ENCODE results near the gene TAF1C.

The TAF1C gene

DNA sequence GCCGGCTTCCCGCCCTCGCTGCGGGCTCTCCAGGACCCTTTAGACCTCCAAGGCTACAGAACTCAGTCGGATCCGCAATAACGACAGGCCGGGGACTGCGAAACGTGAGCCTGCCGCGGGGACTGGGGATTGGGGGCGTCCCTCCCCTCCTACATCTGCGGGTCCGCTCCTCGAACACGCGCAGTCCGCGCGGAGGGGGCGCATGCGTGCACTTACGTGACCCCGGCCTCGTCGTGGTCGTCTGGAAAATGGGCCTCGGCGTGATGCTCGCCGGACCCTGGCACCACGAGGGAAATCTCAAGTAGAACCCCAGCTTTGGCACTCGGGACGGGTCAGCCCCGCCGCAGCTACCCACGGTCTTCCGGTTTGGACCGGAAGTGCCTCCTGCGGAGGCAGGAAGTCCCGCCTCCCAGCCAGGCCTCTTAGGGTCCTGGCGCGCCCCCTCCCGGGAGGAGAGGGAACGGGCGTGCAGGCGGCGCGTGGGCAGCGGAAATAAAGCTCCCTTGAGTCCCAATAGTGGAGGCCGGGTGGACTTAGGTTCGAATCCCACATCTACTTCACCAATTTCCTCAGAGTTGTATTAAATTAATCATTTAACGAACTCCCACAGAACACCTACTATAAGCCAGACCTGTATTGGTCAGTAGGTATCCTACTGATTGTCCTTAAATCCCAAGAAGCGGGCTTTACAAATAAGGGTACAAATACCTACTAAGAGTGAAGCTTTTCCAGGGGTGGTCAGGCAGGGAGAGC lies at the start of gene TAF1C:
TAF1C (minus strand) TSS at position 373 of the 753 bp plus-strand sequence. CDS start 2,069 bp downstream, outside the sequence.
- peak; percentile 99 for TF ChIP-seq CTCF (IDR thresholded peaks at IDR 0.05)
- Histone ChIP-seq H3K9me3 (ENCODE audit: control insufficient read depth, low read length) (no peaks in the 10 kb centered on the region), H3K9ac (peak within 1 kb of the TSS; percentile 93), H3K4me3 (ENCODE audit: low read depth, low read length) (peak within 1 kb of the TSS; percentile 97), H3K4me2 (ENCODE audit: low read length) (peak within 1 kb of the TSS; percentile 99), H2AFZ (peak within 1 kb of the TSS; percentile 99), H3K27me3 (ENCODE audit: control insufficient read depth, insufficient read depth, low read length) (no peaks in the 10 kb centered on the region), H3K27ac (peak within 1 kb of the TSS; percentile 48), H3K79me2 (peaks cover 10% of the 10 kb centered on the region), H3K4me1 (peaks cover 6% of the 10 kb centered on the region), H3K36me3 (ENCODE audit: control insufficient read depth, insufficient read depth, low read length) (no peaks in the 10 kb centered on the region)

DNA sequence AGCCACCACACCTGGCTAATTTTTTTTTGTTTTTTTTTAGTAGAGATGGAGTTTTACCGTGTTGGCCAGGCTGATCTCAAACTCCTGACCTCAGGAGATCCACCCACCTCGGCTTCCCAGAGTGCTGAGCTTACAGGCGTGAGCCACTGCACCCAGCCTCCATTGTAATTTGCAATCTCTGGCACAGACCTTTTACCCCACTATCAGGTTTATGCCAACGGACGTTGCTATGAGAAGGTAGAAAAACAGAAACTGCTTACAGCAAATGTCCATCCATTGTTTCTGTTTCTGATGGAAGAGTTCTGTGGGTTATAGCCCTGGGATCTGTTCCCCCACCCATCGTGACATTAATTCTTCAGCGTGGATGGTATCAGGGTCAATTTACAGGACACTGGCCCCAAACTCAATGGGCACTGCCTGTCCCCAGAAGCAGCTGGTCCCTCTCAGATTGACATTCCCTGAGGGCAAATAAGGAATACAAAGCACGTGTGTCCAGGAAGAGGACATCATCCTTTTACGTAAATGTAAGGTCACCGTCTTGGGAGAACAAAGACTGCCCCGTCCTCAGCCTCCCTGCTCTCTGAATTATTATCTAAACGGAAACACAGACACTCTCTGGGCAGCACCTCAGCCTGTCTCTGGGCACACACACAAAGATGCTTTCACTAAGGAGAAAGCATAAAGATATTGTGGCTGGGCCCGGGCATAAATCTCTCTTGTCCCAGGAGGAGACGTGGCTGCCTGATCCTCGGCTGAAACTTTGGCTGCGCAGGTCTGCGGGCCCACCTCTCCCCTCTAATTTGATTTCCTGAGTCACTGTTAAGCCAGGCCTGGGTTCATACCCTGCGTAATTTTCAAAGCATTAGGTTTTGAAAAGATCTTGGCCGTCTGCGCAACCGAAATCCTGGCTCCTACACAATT lies 47.7 kb upstream of the TAF1C start:
- H3K4me2 ChIP-seq (ENCODE audit: low read length): no peak overlapping the region
- H3K9ac ChIP-seq: no peak overlapping the region
- no peaks in the 10 kb centered on the region for H3K27me3 ChIP-seq (ENCODE audit: control insufficient read depth, insufficient read depth, low read length)
- no peak overlapping the region for H3K4me3 ChIP-seq (ENCODE audit: low read depth, low read length)
- H3K4me1 ChIP-seq: no peaks in the 10 kb centered on the region
- no peaks in the 10 kb centered on the region for H3K9me3 ChIP-seq (ENCODE audit: control insufficient read depth, low read length)
- no peak for TF ChIP-seq CTCF (IDR thresholded peaks at IDR 0.05)
- no peaks in the 10 kb centered on the region for H3K79me2 ChIP-seq
- no peak overlapping the region for H3K27ac ChIP-seq
- H3K36me3 ChIP-seq (ENCODE audit: control insufficient read depth, insufficient read depth, low read length): no peaks in the 10 kb centered on the region
- no peak overlapping the region for H2AFZ ChIP-seq

- no peak overlapping the region for H3K9ac ChIP-seq
- no peak overlapping the region for H3K4me3 ChIP-seq (ENCODE audit: low read depth, low read length)
- no peak overlapping the region for H2AFZ ChIP-seq
- no peaks in the 10 kb centered on the region for H3K4me1 ChIP-seq
- H3K27ac ChIP-seq: no peak overlapping the region
- H3K27me3 ChIP-seq (ENCODE audit: control insufficient read depth, insufficient read depth, low read length): no peaks in the 10 kb centered on the region
- no peak for TF ChIP-seq CTCF (IDR thresholded peaks at IDR 0.05)
- no peaks in the 10 kb centered on the region for H3K79me2 ChIP-seq
- H3K4me2 ChIP-seq (ENCODE audit: low read length): no peak overlapping the region
- no peaks in the 10 kb centered on the region for H3K9me3 ChIP-seq (ENCODE audit: control insufficient read depth, low read length)
- no peaks in the 10 kb centered on the region for H3K36me3 ChIP-seq (ENCODE audit: control insufficient read depth, insufficient read depth, low read length)
Observed at GRCh38 chr16:84233748-84234147, 46.9 kb upstream of the TAF1C start.

DNA sequence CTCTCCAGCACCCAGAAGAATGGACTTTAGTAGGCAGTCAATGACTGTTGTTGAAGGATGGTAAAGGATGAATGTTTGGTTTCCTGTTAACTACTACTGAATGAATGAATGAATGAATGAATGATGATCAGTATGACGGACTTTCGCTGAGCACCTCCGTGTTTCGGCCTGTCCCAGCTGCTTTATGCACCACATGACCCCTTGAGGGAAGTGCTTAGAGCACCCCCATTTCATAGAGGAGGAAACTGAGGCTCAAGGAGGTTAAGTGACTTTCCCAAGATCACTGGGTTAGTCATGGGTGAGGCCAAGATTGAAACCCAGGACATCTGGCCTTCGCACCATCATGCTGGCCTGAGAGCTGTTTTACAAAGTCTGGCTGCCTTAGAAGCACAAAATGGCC lies 46.1 kb upstream of the TAF1C start:
- Histone ChIP-seq H2AFZ (no peak overlapping the region), H3K4me2 (ENCODE audit: low read length) (no peak overlapping the region), H3K27ac (no peak overlapping the region), H3K4me1 (no peaks in the 10 kb centered on the region), H3K27me3 (ENCODE audit: control insufficient read depth, insufficient read depth, low read length) (no peaks in the 10 kb centered on the region), H3K79me2 (no peaks in the 10 kb centered on the region), H3K9ac (no peak overlapping the region), H3K9me3 (ENCODE audit: control insufficient read depth, low read length) (no peaks in the 10 kb centered on the region), H3K4me3 (ENCODE audit: low read depth, low read length) (no peak overlapping the region), H3K36me3 (ENCODE audit: control insufficient read depth, insufficient read depth, low read length) (no peaks in the 10 kb centered on the region)
- TF ChIP-seq CTCF (IDR thresholded peaks at IDR 0.05): no peak
